IPS-18a (cell line): ENCODE measurements around the gene RMND5A.

ENCODE experiments used
- H3K27ac ChIP-seq: one replicate; pipeline ENCODE4 v1.5.1; 2013; ENCODE audit warnings: low read length
- H3K27me3 ChIP-seq: one replicate; pipeline ENCODE4 v1.6.1; 2013; ENCODE audit warnings: mild to moderate bottlenecking, low read length; ENCODE audit not compliant: control insufficient read depth, insufficient read depth
- H3K36me3 ChIP-seq: one replicate; pipeline ENCODE4 v1.6.1; 2013; ENCODE audit warnings: low read depth, low read length; ENCODE audit not compliant: control insufficient read depth
- H3K4me1 ChIP-seq: one replicate; pipeline ENCODE4 v1.6.1; 2013; ENCODE audit warnings: low read depth, low read length; ENCODE audit not compliant: control insufficient read depth
- H3K4me3 ChIP-seq: one replicate; pipeline ENCODE4 v1.5.1; 2013; ENCODE audit warnings: low read length
- H3K9ac ChIP-seq: one replicate; pipeline ENCODE4 v1.6.1; 2013; ENCODE audit warnings: mild to moderate bottlenecking, low read length, moderate library complexity
- H3K9me3 ChIP-seq: one replicate; pipeline ENCODE4 v1.6.1; 2013; ENCODE audit warnings: low read depth, low read length; ENCODE audit not compliant: control insufficient read depth

The RMND5A gene

DNA sequence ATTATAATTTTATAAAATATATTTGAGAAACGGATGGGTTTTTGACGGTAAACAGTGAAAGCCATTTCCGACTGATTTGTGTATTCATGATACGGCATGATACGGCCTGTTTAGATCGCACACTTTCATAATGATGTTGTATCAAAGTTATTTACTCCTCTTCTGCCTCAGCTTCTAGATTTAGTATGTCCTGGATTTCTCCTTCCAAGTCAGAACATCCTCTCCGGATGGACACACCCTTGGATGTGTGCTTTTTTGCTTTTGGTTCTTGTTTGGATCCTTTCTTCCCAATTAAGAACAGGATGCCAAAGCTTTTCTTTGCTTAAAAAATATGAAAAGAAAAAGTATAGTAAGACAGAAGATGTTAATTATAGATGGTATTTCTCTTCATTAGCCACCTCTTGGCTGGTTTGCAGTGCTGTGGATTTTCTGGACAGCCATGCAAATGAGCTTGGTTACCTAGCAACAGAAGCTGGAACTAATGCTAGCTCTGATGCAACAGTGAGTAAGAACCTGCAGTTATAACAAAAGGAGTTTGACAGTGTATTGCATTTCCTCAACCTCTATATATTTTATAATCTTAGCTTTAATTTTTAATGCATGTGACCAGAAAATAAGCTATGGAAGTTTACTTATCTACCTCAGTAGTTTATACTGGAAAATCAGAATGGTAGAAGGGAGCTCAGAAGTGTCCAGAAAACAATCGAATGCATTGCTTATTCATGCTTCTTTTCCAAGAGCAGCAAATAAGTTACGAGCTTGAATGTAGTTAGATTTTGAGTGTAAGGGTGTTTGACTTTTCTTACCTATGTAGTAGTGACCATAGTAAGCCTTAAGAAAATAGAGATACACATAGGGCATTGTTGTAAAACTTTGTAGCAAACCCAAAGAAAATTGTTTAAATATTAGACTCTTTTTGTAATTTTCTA, 27.9 kb downstream of the RMND5A start:
- peak overlapping the region; percentile 43 for H3K27ac ChIP-seq
- peaks cover 9% of the 10 kb centered on the region for H3K4me1 ChIP-seq
- no peaks in the 10 kb centered on the region for H3K27me3 ChIP-seq
- peaks cover 10% of the 10 kb centered on the region for H3K36me3 ChIP-seq
- peak overlapping the region; percentile 12 for H3K9ac ChIP-seq
- H3K4me3 ChIP-seq = no peak overlapping the region
- no peaks in the 10 kb centered on the region for H3K9me3 ChIP-seq

DNA sequence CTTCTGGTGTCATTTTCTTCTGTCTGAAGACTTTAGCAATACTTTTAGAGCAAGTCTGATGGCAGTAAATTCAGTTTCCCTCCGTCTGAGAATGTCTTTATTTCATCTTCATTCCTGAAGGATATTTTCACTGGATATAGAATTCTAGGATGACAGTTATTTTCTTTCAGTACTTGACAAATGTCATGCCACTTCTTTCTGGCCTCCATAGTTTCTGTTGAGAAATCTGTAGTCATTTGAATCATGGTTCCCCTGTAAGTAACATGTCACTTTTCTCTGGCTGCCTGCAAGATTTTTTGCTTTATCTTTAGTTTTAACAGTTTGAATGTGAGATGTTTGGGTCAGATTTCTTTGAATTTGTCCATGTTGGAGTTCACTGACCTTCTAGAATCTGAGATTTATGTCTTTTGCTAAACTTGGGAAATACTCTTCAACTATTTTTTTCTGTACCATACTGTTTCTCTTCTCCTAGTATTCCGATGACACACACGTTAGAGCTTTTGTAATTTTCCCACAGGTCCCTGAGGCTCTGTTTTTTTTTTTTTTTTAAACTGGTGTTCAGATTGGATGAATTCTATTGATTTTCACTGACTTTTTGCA, 30.2 kb downstream of the RMND5A start:
- no peak overlapping the region for H3K4me3 ChIP-seq
- H3K36me3 ChIP-seq = peaks cover 14% of the 10 kb centered on the region
- H3K27ac ChIP-seq = no peak overlapping the region
- H3K9me3 ChIP-seq = no peaks in the 10 kb centered on the region
- no peak overlapping the region for H3K9ac ChIP-seq
- H3K4me1 ChIP-seq = peaks cover 9% of the 10 kb centered on the region
- no peaks in the 10 kb centered on the region for H3K27me3 ChIP-seq

DNA sequence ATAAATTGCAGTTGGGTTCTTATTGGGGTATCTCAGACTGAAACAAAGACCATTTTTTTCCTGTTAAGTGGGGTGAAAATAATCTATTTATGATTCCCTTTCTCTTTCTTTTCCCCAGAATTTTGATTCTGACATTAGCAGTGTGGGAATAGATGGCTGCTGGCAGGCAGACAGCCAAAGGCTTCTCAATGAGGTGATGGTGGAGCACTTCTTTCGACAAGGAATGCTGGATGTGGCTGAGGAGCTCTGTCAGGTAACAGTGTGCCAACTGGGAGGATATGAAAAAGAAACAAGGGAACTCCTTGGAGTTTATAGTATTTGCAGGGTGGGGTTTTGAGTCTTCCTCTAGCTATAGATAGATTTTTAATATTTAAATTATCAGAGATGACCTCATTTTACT, 31.7 kb downstream of the RMND5A start:
- no peak overlapping the region for H3K27ac ChIP-seq
- H3K27me3 ChIP-seq = no peaks in the 10 kb centered on the region
- no peaks in the 10 kb centered on the region for H3K9me3 ChIP-seq
- H3K36me3 ChIP-seq = peaks cover 23% of the 10 kb centered on the region
- H3K4me1 ChIP-seq = peaks cover 9% of the 10 kb centered on the region
- no peak overlapping the region for H3K9ac ChIP-seq
- H3K4me3 ChIP-seq = no peak overlapping the region

DNA sequence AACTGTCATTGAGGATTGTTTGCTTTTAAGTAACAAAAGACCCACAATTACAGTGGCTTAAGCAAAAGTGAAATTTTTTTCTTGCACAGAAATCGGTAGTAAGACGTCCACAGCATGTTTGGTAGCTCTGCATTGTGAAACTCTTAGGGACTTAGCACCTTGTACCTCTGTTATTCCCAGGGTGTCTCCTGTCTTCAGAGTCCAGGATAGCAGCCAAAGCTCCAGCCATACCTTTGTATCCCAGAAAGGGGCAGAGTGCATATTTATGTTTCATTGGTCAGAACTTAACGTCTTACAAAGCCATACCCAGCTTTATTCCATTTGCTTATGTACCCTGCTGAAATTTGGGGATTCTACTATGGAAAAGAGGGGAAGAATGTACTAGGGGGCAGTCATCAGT, 32.8 kb downstream of the RMND5A start:
- peaks cover 6% of the 10 kb centered on the region for H3K4me1 ChIP-seq
- no peaks in the 10 kb centered on the region for H3K9me3 ChIP-seq
- no peak overlapping the region for H3K4me3 ChIP-seq
- H3K36me3 ChIP-seq = peaks cover 23% of the 10 kb centered on the region
- H3K27ac ChIP-seq = no peak overlapping the region
- H3K9ac ChIP-seq = no peak overlapping the region
- H3K27me3 ChIP-seq = no peaks in the 10 kb centered on the region

DNA sequence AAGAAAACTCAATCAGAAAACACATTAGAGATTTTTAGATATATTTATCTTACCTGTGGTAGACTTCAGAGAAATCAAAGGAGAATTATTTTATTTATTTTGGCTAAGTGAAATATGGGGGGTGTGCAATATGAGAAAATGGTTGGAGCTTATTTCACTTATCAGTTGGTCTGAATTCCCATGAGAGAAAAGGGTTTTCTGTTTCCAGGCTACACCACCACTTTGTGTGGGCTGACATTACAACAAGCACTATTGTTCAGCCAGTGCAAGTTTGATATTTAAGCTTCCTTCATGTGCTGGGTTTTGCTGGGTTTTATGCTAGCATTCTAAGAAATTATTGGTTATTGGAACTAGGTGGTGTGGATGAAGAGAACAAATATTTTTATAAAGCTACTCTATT, 33.5 kb downstream of the RMND5A start:
- Histone ChIP-seq H3K27me3 (no peaks in the 10 kb centered on the region), H3K9ac (no peak overlapping the region), H3K4me1 (peaks cover 3% of the 10 kb centered on the region), H3K27ac (no peak overlapping the region), H3K9me3 (no peaks in the 10 kb centered on the region), H3K4me3 (no peak overlapping the region), H3K36me3 (peaks cover 23% of the 10 kb centered on the region)

DNA sequence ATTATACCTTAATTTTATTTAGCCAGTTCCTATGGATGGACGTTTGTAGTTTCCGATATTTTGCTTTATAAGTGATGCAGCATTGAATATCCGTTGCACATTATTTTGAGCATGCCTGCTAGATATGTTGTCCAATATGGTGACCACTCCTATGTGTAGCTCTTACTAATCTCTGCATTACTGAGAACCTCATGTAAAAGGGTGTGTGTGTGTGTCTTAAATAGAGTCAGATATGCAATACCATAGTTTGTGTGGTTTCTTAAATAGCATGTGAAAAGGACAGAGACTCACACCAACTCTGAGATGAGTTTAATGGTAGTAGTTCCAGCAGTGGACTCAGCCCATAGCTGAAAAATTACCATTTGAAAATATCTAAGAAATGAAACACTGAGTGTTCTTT, 38.3 kb downstream of the RMND5A start:
- H3K9me3 ChIP-seq = no peaks in the 10 kb centered on the region
- H3K4me1 ChIP-seq = no peaks in the 10 kb centered on the region
- H3K36me3 ChIP-seq = peaks cover 9% of the 10 kb centered on the region
- H3K4me3 ChIP-seq = no peak overlapping the region
- H3K9ac ChIP-seq = no peak overlapping the region
- H3K27me3 ChIP-seq = no peaks in the 10 kb centered on the region
- H3K27ac ChIP-seq = no peak overlapping the region

DNA sequence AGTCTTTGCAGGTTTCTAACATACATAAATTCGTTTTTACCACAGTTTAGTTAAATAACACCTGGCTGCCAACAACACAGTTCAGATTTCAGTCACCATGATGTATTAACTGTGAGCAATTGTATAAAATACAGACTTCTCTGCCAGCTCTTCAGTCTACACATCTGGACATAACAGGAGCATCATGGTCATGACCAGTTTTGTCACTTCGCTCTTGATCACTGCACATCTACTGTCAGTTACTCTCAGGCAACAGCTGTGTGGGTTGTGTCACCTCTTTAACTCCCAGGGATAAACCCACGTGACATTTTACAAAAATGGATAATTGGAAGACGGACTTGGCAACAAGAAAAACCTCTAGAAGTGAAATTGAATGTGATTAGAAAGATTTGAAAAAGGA, 40.3 kb downstream of the RMND5A start:
- no peaks in the 10 kb centered on the region for H3K4me1 ChIP-seq
- H3K27me3 ChIP-seq = no peaks in the 10 kb centered on the region
- no peak overlapping the region for H3K9ac ChIP-seq
- H3K4me3 ChIP-seq = no peak overlapping the region
- peaks cover 9% of the 10 kb centered on the region for H3K36me3 ChIP-seq
- no peaks in the 10 kb centered on the region for H3K9me3 ChIP-seq
- H3K27ac ChIP-seq = no peak overlapping the region

DNA sequence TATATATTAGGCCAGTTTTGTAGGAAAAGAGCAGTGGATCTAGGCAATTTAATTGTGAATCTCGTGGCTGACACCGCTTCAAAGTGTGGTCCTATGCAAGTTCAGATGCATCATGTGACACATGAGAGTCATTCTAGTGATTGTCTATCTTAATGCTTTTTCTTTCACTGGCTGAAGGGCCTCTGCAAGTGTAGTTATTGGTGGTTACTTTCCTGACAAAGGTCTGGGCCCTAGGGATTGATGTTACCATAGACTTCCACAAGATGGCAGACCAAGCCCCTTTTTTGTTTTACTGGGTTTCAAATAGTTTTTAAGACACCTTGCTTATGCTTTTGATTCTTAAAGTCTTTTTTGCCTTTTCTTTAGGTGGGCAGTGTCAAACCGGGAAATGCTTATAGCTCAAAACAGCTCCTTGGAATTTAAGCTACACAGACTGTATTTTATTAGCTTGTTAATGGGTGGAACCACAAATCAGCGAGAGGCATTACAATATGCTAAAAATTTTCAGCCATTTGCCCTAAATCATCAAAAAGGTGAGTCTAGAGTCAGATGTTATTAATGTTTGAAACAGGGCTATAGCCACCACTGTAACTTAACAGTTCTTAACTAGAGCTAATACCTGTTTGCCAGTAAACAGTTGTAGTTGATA, 44.7 kb downstream of the RMND5A start:
- Histone ChIP-seq H3K36me3 (peaks cover 20% of the 10 kb centered on the region), H3K27me3 (no peaks in the 10 kb centered on the region), H3K9me3 (no peaks in the 10 kb centered on the region), H3K27ac (no peak overlapping the region), H3K4me1 (no peaks in the 10 kb centered on the region), H3K9ac (no peak overlapping the region), H3K4me3 (no peak overlapping the region)

DNA sequence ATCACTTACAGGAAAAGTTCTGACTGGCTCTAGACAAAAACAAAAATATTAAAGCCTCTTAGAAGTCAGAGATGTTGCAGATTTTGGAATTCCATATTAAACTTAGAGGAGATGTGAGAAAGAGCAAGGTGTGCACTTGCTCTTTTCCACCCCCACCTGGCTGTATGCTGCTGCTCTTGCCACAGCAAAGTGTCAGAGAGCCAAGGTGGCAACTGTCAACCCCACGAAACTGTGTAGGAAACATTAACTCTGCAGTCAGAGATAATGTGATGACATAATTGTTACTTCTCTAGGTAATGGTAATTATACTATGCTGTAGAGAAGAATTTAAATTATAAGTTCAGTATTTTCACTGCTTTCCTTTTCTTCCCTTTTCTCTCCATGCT, 45.2 kb downstream of the RMND5A start:
- Histone ChIP-seq H3K36me3 (peaks cover 24% of the 10 kb centered on the region), H3K9me3 (no peaks in the 10 kb centered on the region), H3K9ac (no peak overlapping the region), H3K4me1 (no peaks in the 10 kb centered on the region), H3K27ac (no peak overlapping the region), H3K4me3 (no peak overlapping the region), H3K27me3 (no peaks in the 10 kb centered on the region)

DNA sequence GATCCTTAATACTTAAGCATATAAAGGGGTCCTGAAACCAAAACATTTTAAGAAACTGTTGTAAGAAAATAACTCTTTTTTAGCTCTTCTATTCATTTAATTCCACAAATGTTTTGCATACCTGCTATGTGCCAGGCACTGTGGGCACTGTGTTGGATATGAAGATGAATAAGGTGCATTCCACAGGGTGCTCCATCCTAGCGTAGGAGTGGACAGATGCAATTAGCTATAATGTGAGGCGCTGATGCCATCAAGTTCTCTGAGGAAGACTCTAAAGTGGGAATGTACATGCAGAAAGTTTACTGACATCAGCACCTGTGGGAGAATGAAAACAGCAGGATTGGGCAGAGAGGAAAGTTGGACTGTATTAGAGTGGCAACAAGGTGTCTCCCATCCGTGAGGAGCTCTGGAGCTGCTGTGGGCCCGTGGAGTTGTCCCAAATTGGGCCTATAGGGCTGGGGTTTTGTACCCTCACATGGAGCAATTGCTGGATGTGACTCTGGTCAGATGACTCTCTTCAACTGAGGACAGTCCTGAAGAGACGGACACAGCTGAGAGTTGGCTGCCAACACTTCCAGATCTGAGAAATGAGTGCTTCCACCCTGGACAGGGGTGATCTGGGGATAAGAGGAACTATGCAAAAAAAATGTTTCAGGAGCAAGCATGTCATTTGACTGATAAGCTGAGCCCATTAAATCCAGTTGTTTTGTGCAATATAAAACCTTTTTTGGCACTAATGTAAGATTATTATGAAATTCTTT, 48.3 kb downstream of the RMND5A start:
- Histone ChIP-seq H3K9ac (no peak overlapping the region), H3K4me3 (no peak overlapping the region), H3K4me1 (no peaks in the 10 kb centered on the region), H3K36me3 (peaks cover 44% of the 10 kb centered on the region), H3K9me3 (no peaks in the 10 kb centered on the region), H3K27ac (no peak overlapping the region), H3K27me3 (no peaks in the 10 kb centered on the region)

DNA sequence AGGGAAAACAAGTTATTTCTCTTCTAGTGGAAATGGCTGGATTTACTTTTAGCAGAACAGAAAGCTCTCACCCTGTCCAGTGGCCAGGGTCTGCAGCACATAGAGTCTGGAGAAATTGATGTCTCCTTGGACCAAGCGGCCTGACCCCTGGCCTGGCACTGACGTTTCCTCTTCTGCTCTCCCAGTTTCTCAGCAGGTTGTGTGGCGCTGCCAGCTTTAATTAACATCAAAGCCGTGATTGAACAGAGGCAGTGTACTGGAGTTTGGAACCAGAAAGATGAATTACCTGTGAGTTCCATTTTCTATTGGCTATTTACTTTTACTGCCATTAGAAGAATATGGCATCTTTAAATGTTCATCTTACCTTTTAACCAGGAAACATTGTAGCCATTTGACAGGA, 49.7 kb downstream of the RMND5A start:
- Histone ChIP-seq H3K36me3 (peaks cover 50% of the 10 kb centered on the region), H3K9me3 (no peaks in the 10 kb centered on the region), H3K4me3 (no peak overlapping the region), H3K27me3 (no peaks in the 10 kb centered on the region), H3K4me1 (peaks cover 10% of the 10 kb centered on the region), H3K27ac (no peak overlapping the region), H3K9ac (no peak overlapping the region)
